HG03108 (cell line): ENCODE measurements around the gene S100Z.
"Not testable (repeated sequence)": the region's sequence is repeated elsewhere in the genome, so short reads cannot be mapped to it uniquely, and the experiment has no call there.

ENCODE experiments used
- ATAC-seq: cut with Tn5 transposase; IDR thresholded peaks from one replicate; pipeline ENCODE4 v1.9.1; 2021; ENCODE audit warnings: moderate library complexity; ENCODE audit not compliant: unreplicated experiment

S100Z gene

GRCh38 chr5:76945238-76945637, 95.4 kb downstream of the S100Z start:
- not testable (repeated sequence) for ATAC-seq

DNA sequence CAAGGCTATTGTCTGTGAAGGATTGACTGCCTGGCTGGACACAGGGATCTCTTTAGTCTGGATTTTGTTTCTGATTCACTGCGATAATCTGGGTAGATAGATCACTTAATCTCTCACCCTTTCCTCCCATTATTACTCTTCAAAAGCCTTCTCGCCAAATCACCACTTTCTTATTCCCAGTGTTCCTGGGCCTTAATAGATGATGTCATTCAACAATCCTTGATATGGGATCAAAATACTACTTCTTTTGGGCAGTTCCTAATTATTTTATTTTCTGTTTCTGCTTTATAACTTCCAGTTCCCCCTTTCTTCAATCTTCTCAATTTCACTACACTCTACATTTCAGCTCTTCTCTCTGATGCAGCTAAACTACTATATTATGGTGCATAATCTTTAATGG, 96.3 kb downstream of the S100Z start:
- no peak for ATAC-seq

GRCh38 chr5:76947082-76947503, 97.3 kb downstream of the S100Z start:
- no peak for ATAC-seq

GRCh38 chr5:76952795-76953536, 103.2 kb downstream of the S100Z start, which contains the start of gene CRHBP:
CRHBP (plus strand) TSS chr5:76953045; CDS start chr5:76953135, 90 bp downstream.
- ATAC-seq: no peak

DNA sequence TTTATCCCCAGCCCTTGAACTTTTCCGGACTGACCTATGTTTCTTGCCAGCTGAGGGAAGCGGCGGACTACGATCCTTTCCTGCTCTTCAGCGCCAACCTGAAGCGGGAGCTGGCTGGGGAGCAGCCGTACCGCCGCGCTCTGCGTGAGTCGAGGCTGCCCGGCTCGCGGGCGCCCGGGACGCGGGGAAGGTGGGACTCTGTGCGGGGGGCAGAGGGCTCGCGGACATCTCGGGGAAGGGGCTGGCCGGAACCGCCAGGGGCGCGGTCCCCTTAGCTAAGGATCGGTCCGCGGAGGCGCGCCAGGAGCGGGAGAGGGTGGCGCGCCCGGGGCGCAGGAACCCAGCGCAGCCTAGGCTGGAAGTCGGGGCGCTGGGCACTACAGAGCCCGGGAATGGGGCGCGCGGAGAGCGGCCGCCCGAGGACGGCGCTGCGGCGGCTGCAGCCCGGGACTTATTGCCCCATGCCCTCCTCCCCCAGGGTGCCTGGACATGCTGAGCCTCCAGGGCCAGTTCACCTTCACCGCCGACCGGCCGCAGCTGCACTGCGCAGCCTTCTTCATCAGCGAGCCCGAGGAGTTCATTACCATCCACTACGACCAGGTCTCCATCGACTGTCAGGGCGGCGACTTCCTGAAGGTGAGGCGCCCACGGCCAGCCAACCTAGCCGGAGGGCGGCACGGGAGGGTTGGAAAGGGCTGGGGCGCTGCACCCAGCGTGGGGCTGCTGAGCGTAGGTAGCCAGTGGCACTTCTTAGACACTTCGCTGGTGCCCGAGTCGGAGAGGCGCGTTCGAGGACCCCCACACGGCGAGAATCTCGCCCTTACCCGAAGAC, 104.0 kb downstream of the S100Z start:
- no peak for ATAC-seq

DNA sequence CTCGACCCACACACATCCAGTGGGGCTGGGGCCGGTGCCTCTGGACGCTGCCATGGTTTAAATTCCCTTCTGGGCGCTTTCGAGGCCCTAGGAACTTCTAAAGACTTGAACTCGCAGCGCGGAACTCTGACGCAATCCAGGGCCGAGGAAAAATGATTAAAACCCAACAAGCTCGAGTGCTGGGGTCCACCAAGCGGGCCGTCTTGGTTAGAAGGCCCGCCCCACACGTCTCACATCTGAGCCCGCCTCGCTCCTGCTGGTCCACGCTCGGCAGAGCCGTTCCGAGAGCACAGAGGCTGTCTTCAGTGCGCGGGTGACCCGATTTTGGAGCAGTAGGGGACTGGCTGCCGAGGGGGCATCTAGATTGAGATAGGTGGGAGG, 104.6 kb downstream of the S100Z start:
- no peak for ATAC-seq

DNA sequence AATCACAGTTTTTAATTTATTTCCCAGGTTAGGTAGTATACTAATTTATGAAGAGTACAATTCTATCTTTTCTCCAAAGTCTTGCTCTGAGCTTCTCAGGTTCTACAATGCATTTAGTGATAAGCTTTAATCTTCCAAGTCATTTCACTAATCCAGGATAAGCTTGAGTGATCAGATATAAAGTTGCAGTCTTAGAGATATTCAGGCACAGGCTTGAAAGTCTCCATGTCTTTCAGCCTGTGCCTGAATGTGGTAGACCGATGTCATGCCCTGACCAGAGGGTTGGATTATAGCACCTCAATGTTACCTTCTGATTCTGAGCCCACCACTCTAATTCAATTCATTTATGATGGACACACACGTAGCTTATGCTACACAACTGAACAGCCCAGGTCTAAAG, 106.2 kb downstream of the S100Z start:
- ATAC-seq: no peak

GRCh38 chr5:76958991-76959767, 109.4 kb downstream of the S100Z start:
- ATAC-seq: no peak

DNA sequence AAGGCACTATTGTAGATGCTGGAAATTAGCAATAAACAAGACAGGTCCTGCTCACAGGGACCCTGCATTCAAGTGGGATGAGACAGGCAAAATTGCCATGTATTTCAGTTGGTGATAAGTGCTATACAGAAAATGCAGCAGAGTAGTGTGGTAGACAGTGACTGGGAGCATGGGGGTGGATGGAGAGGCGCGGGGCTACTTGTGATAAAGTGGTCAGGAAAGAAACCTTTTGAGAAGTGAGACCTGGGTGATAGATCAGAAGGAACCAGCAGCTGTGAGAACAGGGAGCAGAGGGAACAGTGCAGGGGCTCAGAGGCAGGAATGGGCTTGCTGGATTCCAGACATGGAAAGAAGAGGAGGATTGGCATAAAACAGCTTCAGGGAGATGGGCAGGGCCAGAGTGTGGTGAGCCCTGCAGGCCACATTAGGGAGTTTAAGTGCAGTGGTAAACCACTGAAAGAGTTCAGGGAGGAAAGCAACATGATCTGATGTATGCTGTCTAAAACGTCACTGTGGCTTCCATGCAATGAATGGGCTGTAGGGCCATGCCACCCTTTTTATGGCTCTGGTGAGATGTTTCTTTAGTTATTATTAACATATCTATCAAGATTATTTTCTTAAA, 110.3 kb downstream of the S100Z start:
- peak; percentile 74 for ATAC-seq

DNA sequence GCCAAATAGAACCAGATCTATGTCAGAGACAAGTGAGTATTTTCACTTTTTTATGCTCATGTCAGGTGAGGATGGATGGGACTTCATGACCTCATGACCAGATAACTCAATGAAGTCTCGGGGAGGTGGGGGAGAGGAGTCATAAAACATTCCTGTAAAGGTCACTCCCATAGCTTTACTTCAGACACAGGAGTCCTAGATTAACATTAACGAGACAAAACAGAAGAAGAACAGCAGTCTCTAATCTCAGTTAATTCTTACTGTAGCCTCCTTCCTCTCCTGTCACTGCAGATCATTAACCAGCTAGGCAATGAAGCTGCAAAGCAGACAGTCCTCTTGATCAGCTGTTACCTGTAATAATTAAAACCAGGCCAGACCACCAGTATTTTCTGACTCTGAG, 114.2 kb downstream of the S100Z start:
- ATAC-seq: no peak
